ENCODE results near the gene FIGNL1. TPM values are rescaled to one million over a fixed set of nuclear protein-coding genes. Genes with fewer than 3 reads are reported as not detected.

FIGNL1 gene, protein sequence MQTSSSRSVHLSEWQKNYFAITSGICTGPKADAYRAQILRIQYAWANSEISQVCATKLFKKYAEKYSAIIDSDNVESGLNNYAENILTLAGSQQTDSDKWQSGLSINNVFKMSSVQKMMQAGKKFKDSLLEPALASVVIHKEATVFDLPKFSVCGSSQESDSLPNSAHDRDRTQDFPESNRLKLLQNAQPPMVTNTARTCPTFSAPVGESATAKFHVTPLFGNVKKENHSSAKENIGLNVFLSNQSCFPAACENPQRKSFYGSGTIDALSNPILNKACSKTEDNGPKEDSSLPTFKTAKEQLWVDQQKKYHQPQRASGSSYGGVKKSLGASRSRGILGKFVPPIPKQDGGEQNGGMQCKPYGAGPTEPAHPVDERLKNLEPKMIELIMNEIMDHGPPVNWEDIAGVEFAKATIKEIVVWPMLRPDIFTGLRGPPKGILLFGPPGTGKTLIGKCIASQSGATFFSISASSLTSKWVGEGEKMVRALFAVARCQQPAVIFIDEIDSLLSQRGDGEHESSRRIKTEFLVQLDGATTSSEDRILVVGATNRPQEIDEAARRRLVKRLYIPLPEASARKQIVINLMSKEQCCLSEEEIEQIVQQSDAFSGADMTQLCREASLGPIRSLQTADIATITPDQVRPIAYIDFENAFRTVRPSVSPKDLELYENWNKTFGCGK
- total RNA-seq: 3.3 TPM

DNA sequence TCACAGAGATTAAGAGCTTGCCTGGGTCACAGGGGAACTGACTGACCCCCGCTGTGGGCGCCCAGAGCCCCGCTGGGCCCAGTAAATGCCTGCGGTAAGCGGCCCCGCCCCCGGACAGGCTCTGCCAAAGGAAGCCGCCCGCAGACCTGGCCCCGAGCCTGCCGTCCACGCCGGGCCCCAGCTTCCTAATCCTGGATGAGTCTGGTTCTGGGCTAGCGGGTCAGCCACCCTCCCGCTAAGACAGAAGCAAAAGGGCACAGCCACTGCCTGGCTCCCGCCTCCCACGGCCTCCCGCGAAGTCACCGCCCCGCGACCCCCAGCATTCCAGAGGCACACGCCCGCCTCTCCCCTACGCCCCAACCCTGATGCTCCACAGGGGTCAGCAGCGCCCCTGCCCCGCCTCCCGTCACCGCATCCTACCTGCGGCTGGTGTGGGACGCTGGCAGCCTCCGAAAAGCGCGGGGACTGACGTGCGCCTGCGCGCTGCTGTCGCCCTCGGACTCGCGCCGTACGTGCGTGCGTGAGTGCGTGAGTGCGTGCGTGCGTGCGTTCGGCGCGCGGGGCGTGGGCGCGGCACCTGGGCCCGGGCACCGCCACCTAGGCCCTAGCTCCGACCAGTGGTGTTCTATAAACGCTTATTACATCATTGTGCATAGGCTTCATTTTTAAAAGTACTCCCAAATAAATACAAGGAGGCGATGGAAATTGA lies at the start of gene FIGNL1:
FIGNL1 (minus strand) TSS at position 470 of the 709 bp plus-strand sequence. CDS start 3,063 bp downstream, outside the sequence.
- peak; percentile 98 for ATAC-seq
- peak; percentile 87 for DNase-seq (ENCODE audit: low spot score)

- no peak for ATAC-seq
- DNase-seq (ENCODE audit: low spot score): no peak
These were observed 48.9 kb upstream of the FIGNL1 start for GRCh38 chr7:50499092-50499491.

DNA sequence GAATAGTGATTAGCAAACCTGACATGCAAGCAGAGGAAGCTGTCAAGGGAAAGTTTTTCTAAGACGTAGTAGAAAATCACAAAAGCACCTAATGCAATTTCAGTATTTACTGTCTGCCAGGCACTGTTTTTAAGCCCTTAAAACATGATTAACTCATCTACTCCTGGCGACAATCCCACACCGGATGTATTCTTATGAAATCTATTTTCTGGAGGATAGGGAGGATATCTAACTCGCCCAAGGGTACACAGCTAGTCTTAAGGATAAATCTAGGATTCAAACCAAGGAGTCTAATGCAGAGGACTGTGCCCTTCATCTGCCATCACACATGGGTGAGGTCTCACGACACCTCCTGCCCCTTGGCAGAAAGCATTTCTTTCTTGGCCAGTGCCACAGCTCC lies 47.8 kb upstream of the FIGNL1 start:
- DNase-seq (ENCODE audit: low spot score): no peak
- no peak for ATAC-seq

- ATAC-seq (peak; percentile 62), DNase-seq (ENCODE audit: low spot score) (no peak)
These were observed 47.0 kb upstream of the FIGNL1 start for GRCh38 chr7:50497068-50497642.

DNA sequence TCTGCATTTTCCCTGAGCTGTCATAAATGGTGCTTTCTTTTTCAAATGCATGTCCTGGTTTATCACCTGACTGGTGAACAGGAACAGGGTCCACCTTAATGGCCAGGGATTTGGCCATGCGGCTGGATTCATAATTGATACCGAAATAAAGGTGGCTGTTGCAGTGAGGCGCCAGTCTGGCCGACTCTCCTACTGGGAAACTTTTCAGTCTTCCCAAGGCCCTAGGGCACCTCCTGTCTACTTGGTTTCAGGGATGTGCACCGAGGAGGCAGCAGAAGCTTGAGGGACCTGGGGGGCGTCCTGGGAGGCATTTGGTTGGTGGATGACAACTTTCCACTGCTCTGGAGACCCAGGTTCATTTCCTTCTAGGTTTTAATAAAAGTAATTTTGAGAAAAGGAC lies 46.4 kb upstream of the FIGNL1 start:
- DNase-seq (ENCODE audit: low spot score) (no peak), ATAC-seq (no peak)

DNA sequence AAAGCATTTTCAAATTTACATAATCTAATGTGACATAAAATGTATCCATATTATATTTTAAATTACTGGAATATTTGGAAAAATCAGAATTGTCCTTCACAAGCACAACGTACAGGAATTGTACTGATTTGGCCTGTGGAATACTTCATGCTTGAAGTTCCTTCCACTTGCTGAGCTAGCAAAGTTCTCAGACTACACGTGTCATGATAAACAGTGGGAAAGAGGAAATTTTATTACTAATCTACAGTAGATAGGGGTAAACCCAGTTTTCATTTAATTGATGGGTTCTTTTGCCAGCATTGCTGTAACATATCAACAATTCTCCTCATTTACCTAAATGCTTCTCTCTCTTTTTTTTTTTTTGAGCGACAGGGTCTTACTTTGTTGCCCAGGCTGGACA lies 45.6 kb upstream of the FIGNL1 start:
- no peak for ATAC-seq
- DNase-seq (ENCODE audit: low spot score): no peak

DNA sequence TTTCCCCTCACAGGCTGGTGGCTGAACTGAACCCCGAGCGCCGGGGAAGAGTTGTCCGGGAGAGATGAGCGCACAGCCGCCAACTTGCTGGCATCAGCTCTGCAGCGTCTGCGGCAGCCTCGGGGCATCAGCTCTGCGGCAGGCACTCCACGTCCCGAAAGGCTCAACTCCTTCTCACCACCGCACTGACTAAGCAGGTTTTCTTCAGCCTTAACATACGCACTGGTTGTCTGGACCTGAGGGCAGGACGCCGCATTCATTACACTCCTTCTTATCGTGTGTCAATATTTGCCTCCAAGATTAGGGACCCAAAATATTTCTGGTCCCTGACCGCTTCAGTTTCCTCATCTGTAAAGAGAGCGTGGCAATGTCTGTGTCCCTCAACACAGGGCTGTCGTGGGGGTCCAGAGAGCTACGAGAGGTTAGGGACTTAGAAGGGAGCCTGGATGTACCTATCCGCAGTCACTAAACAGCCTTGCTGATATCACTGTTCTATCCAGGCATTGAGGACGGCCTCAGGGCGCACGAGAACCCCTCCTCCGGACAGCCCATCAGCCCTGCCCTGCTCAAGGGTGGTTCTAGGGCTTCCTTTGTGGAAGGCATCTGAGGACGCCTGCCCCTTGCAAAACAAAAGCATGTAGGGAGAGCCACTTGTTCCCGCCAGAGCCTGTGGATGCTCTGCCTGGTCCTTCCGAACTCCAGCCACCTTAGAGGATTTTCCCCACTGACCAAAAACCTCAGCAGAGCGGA lies 42.8 kb upstream of the FIGNL1 start:
- no peak for DNase-seq (ENCODE audit: low spot score)
- ATAC-seq: no peak

GRCh38 chr7:50491943-50492342 lies 41.8 kb upstream of the FIGNL1 start:
- no peak for DNase-seq (ENCODE audit: low spot score)
- ATAC-seq: no peak

DNA sequence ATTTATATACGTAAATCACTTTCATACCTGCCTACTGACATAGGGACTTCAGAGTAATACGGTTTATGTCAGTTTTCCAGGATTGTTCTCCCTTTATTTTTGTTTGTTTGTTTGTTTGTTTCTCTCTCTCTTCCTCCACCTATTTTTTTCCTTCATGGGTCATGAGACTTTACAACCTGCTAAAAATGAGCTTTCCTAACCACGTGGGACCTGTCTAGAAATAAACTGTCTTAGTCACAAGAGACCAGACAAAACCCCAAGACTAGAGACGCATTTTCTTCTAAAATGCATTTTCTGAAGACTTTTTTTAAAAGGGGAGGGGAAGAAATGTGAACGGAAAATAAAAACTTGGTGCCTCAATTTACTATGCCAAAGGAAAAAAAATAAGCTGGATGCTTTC lies 41.1 kb upstream of the FIGNL1 start:
- no peak for ATAC-seq
- no peak for DNase-seq (ENCODE audit: low spot score)

DNA sequence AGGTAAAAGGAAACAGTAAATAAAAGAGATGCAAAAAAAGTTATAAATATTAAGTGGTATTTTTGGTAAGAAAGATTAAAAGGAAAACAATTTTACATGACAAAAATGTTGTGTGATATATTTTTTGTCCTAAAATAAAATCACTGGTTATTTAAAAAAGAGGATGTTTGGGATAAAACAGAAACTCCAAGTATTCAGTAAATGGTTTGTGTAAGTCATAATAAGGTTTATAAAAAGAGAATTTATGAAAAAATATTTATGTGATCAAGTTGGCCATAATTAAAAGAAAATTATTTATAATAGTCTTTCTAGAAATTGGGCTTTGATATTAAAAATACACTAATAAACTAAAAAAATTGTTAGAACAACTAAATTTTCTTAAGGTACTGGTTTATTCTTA lies 38.2 kb upstream of the FIGNL1 start:
- ATAC-seq: no peak

DNA sequence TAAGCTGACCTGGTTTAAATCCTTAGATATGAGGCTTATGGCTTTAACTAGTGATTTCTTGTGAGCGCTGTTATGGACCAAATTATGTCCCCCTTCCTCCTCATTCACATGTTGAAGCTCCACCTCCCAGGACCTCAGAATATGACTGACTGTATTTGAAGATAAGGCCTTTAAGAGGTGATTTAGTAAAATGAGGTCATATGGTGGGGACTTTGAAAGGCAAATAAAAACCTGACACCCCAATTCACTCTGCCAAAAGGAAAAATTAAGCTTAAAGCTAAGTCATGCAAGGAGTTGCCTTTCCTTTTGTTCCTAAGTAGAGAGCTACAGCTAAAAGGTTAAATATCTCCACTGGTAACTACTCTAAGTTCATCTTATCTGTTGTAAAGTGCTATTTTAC lies 36.4 kb upstream of the FIGNL1 start:
- ATAC-seq: no peak
- DNase-seq (ENCODE audit: low spot score): no peak

More for the DNA sequence above, 38.2 kb upstream of the FIGNL1 start:
- no peak for DNase-seq (ENCODE audit: low spot score)

DNA sequence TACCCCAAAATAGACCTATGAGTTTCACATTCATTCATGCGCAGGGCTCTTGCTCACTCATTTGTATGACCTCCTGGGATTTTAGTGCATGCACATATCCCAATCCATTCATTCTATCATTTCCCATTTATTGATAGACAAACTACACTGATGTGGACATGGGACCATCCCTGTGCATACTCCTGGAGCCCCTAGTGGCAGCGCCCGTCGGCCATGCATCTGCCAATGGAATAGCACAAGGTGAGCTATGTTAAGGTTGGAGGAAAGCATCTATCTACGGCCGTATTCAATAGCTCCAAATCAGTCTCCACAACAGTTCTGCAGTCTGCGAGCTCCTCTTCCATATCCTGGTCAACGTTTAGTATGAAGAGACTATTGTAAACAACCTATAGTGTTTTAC lies 31.7 kb upstream of the FIGNL1 start:
- ATAC-seq: no peak
- no peak for DNase-seq (ENCODE audit: low spot score)

DNA sequence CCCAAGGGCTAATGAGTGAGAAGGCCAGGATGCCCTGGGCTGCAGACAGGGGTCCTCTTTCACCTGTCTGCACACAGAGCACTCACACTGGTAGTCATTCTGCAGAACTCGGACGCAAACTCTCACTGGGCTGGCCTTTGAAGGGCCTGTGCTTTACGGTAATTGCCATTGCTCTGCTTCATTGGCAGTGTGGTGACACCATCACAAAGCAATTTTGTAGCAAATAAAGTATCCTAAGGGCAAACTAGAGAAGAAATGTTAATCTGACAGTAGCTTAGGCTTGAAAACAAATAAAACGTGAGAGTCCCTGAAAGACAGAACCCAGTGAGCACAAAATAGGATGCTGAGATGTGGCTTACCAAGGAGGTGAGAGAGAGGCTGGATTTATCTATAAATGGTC lies 30.6 kb upstream of the FIGNL1 start:
- no peak for ATAC-seq
- no peak for DNase-seq (ENCODE audit: low spot score)

DNA sequence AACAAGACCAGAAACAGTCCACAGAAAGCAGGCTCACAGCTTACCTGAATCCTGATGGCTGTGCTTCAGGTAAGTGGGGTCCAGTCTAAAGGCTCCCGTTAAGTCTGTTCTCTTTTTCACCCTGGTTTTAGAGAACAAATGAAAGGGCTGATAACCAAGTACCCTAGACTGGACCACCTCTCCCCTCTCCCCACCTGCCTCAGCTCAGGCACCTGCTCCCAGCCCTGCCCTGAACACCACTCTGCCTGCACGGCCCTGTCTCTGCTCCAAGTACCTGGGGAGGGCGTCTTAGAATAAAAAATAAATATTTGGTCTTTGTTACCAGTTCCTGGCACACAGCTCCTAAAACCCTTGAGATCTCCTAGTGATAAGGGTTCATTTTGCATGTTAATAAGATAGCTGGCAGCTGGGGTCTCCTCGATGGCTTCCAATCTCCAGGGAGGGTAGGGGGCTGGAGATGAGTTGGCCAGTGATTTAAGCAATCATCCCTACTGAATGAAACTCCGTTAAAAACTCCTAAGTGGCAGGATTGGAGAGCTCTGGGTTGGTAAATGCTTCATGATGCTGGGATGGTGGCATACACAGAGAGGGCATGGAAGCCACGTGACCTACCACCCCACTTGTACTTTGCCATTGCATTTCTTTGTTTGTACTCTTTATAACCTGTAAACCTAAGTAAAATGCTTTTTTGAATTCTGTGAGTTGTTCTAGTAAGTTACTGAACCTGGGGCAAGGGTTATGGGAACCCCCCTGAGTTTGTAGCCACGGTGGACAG lies 29.8 kb upstream of the FIGNL1 start:
- no peak for ATAC-seq
- no peak for DNase-seq (ENCODE audit: low spot score)

DNA sequence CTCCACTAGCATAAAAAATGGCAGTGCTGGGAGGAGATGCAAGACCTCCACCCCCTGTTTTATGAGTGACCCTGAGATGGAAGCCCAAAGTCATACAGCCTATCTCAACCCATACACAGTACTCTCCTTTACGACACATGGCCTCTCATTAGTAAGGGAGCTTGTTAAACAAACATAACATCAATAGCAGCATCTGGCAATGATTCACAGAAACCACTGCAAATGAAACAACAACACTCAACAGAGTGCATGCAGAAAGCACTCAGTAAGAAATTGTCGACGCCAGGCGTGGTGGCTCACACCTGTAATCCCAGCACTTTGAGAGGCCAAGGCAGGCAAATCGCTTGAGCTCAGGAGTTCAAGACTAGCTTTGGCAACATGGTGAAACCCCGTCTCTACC lies 27.5 kb upstream of the FIGNL1 start:
- DNase-seq (ENCODE audit: low spot score) (no peak), ATAC-seq (no peak)

DNA sequence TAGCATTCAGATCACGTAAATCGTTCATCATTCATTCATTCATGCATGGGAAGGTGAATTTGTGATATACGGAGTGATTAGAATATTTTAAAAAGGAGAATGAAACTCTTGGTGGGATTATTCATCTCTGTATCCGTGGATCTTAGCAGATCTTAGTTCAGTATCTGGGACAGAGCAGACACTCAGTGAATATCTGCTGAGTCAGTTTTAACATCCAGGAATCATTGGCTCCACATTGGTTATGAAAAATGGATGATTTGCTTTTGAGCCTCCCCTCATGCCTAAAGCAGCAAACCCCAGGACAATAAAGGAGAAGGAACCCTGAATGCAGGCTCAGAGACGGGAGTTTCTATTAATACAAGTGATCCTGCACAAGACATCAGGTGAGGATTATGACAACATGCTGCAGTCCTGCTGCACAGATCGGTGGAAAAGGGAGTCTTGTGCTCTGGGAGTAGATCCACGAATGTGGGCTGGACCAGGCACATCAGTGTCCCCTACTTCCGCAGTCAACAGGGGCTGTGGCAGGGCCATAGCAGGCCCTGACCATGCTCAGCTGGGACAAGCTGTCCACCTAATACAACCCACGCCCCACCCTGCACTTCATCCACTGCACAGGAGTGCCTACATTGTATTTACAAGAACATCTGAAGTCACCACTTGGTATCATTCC lies 26.9 kb upstream of the FIGNL1 start:
- DNase-seq (ENCODE audit: low spot score): no peak
- no peak for ATAC-seq

GRCh38 chr7:50475340-50475739 lies 25.2 kb upstream of the FIGNL1 start:
- DNase-seq (ENCODE audit: low spot score): no peak
- no peak for ATAC-seq

DNA sequence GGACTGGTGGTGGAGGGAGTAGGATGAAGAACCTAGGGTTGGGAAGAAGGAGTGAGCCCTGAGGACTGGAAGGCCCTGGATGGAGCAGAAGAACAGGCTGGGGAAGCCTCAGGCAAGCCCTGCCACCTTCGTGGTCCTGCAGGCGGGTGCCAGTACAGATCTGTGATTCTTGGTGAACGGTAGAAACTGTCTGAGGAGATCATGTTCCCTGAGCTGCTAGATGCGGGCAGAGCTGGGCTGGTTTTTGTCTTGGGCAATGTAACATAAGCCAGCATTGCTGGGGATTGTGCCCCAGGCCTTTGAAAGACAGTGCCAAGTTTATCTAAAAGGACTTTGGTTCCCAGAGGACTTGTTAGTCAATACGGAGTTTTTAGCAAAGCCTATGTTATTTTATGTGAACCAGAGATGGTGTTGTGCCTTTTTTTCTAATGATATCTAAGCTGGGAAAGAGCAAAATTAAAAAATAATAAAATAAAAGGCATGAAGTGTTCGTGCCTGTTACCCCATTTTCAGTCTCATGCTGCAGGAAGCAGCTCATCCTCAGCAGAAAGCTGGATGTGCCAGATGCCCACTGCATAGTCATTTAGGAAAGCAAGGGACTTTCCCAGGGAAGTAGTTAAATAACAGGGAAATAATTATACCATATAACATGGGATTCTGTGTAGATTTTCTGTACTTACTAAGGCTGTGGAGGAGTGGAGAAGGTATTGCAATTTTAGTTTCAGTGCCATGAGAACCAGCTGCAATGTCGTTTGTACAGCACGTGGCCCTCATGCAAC lies 24.4 kb upstream of the FIGNL1 start:
- ATAC-seq (peak; percentile 92), DNase-seq (ENCODE audit: low spot score) (peak; percentile 52)

GRCh38 chr7:50473531-50473930 lies 23.4 kb upstream of the FIGNL1 start:
- ATAC-seq (no peak), DNase-seq (ENCODE audit: low spot score) (no peak)

Measured in left lobe of liver (tissue), 2 donors.